Activated CD8-positive, alpha-beta memory T cell treated with anti-CD3 and anti-CD28 coated beads, Interleukin-2, amount 50 U/mL, for 24 hours (primary cell): ENCODE data around the gene TENM3.

Source experiments
- DNase-seq: peaks from one replicate; pipeline ENCODE4 v3.0.0-alpha.2; 2020; ENCODE audit errors: extremely low read depth

The TENM3 gene

DNA sequence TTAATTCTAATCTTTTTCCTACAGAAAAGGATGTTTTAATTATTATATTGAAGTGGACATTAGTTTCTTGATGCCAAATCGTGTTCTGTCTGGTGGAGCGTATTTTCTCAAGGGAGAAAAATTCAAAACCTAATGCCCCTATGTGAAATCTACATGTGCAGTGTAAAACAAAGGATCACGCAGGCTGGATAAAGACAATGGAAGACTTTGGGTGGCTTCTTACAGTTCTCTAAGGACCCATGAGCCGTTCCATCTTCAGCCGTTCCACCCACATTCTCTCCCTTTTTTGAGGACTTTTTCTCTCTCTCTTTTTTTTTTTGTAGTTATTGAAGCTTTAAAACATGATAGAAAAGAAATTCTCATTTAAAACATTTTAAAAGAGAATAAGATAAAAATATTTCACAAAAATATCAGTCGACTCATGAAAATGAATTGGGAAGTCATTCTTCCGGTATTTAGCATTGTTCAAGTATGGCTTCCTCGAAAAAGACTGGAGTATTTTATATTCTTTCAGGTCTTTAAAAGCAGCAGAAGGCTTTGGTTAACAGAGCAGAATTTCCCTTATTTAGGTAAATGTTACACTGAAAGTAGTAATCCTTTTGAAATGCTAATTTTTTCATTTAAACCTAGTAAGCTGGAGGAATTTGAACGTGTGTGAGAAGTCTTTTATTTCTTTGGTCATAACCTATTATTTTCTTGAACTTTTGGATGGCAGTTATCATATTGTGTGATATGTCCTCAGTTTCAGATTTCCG lies 11.0 kb downstream of the TENM3 start:
- DNase-seq, result no peak

DNA sequence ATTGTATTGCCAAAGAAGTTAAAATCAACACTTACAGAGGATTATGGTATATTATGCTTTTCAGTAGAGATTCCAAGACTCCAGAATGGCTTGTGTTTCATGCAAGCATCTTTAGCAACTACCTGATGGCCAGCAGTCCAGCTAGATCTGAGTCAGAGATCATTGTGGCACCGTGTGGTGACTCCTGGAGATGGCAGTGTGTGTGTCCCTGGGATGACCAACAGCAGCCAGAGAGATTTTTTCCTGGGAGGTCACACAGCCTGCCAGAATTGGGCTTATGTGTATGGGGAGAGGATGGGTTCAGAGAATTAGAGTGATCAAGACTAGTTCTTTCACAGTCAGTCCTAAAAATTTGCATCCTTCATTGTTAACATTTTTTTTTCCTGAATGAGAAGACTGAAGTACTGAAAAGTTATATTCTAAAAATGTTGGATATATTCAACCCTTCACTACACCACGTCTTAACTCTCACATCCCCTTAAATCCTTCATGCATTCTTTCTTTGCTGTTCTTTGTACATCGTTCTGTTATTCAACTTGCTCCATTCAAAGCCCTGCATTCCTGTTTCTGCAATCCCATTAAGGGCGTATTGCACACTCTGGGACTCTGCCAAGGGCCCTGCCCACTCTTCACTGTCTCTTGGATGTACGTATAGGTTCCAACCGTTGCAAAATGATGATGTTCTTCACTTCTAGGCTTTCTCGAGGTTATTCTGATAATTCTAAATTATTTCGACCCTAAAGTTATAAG lies 12.4 kb downstream of the TENM3 start:
- no peak for DNase-seq

DNA sequence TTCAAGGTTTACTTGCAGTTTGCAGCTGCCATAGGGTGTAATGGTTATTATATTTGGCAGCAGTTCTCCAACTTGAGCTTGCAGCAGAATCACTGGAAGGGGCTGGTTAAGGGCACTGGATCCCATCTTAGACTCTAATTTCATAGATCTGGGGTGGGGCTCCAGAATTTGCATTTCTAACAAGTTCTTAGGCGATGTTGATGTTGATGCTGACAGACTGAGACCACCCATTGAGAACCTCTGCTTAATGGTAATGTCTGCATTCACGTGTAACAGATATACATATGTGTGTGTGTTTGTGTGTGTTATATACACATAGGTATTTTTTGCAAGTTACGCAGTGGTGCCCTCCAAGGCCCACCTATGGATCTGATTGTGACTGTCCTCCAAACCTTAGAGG lies 13.8 kb downstream of the TENM3 start:
- no peak for DNase-seq

DNA sequence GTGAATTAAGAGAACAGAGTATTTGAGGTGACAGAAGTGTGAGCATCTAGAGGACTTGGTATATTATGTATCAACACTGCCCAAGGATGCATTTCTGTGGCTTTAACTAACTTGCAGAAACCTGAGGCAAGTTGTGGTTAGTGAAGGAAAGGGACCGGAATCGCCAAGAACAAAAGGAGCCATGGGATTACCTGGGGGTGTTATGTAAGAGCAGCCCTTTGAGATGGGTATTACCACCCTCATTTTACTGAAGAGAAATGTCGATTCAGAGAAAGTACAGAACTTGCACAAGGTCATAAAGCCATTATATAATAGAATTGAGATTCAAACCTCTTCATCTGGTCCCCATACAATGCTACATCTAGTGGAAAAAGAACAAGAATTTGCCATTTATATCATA lies 14.3 kb downstream of the TENM3 start:
- no peak for DNase-seq

DNA sequence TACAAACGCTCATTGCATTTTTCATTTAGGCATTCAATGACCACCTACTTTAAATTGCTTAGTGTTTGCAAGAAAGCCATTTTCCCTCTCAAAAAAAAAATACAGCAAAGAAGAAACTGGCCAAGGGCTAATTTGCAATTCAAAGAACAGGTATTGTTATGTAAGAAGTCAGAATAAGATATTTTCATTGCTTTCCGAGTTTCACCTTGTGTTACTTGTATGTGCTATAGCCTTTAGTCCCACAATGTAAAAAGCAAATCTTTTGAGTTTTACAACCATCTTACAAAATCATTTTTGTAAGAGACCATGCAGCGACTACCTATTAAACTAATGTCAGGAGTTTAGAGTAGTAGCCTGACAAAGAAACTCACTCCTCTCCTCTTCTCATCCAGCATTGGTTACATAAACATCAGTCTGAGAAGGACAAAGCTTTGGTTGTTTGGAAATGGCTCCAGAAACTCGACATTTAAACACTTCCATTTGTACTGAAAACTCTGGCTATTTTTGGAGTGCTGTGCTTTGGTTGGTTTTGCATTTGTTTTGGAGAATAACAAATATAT lies 15.3 kb downstream of the TENM3 start:
- DNase-seq, result no peak

DNA sequence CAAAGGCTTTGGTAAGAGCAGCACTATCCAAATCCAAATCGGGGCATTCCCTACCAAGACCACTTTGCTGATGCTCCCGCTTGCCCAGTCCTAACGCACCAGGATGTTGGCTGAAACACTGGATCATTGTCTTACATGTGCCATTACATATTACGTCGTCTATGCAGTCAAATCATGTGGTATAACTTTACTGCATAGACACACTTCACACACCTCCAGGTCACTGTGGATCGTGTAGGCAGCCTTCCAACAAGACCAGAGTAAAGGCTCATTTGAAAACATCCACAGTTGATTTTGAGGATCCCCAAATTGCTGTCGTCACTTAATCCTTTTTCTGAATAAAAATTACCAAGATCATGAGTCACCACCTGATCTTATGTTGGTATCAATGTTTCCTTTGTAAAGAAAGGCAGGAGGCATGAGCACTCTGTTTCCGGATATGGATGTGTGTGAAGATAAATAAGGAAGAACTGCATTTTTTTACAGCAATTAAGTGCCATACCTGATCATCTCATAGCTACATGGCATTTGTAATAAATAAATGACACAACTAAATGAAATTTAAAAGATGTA lies 18.5 kb downstream of the TENM3 start:
- no peak for DNase-seq

DNA sequence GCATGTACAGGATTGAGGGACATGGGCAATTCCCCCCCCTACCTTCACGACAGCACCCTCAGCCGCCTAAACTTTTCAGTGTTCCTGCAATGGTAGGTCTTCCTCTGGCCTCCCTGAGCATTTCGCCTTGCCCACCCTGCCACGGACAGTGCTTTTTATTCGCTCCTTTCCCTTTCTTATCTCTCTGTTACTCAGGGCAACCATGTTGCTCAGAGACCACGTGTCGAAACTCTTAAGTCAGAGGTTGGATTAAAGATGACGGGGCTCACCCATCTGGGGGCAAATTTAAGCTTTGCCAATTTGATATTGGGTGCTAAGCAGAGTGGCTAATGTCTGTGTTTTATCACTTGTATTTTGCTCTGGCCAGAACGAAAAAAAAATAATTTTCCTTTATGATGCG lies 20.4 kb downstream of the TENM3 start:
- DNase-seq, result no peak

DNA sequence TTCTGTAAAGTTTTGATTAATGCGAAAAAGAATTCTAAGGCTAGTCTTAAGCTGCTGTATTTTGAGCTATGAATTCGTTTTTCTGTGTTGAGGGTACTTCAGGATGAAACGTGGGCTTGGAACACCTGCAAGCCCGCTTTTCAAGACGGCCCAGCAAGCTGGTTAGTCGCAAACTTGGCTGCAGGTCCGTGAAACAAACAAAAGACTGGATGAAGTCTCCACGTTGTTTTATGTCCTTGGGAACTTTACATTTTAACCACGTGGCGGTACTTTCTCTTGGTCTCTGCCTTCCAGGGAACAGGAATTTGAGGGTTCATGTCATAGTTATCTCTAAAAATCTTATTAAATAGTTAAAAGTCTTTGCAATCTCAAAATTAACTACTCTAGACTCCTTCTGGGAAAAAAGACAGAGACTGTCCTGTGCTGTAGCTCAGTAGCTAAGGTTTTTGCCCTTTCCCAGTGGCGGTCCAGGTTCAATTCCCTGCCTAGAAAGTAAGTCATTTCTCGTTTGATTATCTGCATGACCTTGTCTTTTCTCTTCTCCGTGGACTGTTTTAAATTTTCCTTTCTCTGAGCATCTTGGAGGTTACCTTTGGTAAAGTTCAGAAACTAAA lies 21.0 kb downstream of the TENM3 start:
- no peak for DNase-seq

DNA sequence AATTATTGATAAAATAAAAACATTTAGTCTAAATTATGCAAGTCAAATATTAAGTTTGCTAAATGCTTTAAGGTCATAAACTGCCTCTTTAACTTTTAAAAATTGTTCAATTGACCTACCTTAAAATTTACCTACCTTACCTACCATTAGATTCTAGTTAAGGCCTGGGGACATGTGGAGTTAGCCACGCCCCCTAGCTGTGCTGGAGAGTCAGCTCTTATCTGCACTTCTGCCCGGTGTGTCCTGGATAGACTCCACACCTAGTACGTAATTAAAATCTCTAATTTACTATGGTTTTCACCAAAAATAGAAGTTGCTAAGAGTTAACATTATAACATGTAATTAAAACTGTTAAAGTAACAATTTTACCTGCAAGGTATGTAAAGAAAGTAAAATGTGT lies 22.7 kb downstream of the TENM3 start:
- no peak for DNase-seq

DNA sequence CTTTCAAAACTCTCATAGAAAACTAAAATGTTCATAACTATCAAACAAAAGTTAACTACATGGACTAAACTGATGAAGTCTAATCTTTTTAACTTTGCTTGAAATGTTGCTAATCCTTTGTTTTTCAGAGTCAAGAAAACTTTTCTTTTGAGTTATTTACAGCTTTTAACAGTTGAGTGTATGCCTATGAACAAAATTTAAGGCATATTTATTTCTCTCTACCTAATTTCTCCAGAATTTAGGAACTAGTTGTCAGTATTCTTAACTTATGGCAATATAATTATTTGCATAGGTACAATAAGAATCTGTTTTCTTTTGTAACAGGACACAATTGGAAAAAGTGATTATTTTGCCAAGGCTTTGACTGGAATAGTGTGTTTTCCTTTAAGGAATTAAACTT lies 23.8 kb downstream of the TENM3 start:
- no peak for DNase-seq

DNA sequence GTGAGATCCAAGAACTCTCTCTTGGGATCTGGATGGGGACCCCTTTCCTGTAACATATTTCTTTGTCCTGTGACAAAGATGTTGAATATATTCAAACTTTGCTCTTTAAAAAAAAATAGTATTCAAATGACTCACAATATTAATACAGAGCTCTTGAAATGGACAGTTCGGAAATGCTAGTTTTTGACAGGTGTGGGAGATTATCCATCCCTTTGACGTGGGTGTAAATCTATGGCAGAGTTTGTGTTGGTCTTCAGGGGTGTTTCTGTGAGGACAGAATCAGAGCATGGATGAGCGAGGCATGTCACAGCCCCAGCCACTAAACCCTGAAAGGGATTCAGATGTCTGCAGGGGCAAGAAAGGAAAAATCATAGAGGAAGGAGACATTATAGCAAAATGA lies 25.8 kb downstream of the TENM3 start:
- DNase-seq, result no peak

DNA sequence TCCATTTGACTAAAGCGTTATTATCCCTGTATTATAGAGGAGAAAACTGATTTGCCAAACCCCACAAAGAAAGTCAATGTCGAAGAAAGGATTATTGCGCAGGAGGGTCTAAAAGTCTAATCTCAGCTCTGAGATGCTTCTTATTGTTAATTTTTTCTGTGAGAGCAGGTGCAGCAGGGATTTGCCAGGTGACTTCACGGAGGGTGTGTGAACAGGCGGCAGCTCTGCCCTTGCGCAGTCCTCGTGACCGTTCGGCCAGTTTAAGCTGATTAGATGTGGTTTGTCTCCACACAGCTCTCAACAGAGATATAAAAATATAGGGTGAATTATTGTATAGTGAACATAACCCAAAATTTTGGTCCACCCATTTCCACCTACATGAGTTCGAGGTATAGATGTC lies 28.5 kb downstream of the TENM3 start:
- no peak for DNase-seq

DNA sequence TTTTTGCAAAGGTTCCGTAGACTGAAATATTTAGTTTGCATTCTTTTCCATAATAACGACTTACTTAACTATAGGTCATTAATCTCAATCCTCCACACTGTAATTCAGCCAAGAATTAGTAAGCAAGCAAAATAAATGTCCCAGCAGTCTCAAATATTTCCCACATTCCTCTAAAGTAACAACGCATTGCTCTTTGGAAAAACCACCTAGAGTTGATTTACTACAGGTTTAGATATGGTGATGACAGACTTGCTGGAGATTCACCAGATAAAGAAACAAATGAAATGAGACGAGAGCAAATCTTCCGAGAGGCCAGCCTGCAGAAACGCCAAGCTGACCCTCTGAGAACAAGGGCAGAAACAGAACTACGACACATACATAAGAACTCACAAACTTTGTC lies 28.9 kb downstream of the TENM3 start:
- no peak for DNase-seq

DNA sequence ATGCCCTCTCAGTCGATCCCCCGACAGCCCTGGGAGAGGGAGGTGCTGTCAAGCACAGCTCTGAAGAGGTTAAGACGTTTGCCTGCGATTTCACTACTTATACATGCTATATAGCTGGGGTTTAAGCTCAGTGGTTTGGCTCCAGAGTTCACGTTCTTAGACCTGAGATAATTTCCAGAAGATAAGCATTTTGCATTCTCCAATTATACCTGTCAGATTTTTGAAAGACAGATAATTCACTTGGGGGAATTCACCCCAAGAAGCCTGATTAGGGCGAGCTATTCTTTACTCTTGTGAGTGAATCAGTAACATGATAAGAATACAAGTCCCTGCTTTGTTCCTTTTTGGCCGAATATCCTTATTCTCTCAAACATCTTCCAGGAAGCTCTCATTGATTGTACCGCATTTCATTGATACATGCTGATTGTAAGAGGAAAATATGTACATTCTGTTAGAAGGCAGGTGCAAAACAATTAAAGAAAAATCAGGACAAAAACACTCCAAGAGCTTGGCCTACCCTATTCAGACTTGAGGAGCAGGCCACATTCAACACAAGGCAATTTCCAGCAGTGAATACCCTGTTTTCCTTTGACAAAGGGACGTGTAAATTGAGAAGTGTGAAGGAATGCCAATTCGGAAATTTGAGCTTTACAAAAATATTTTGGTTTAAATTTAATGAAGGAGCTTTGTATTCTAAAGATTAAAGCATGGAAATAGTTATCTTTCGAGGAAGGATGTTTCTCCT lies 30.2 kb downstream of the TENM3 start:
- no peak for DNase-seq

DNA sequence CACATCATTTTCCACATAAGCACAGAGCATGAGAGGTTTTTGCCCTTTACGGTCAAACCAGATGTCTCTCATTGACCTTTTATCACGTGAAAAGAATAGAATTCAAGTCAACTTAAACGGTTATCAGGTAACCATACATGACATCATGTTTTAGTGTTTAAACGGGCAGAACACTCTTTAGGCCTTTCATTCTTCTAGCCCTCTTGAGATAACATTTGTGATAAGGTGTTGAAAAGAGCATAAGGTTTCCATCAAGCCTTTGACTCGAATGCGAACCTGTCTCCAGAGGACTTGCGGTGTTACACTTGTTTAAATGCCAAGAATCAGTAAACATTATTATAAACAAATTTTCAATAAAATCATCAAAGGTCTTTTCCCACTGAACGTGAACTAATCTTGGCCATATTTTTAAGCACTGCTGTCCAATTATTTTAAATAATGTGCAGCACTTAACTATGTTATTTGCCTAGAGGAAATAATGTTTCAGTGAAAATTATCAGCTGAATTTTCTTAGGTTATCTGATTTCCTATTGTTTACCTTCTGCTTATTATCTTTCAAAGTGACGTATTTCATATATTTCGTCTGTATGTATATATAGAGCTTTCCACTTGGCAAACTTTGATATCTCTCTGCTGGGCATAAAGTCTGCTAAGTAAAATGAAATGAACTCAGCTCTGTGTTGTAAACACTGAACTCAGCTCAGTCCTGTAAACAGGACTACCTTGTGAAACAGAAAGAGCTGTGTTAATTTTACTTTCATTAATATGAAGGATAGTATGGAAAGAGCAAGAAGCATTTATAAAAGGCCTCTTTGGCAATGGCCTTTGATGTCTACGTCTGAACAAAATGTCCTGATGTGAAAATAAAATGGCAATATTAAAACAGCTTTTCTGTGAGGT lies 33.3 kb downstream of the TENM3 start:
- DNase-seq, result no peak

DNA sequence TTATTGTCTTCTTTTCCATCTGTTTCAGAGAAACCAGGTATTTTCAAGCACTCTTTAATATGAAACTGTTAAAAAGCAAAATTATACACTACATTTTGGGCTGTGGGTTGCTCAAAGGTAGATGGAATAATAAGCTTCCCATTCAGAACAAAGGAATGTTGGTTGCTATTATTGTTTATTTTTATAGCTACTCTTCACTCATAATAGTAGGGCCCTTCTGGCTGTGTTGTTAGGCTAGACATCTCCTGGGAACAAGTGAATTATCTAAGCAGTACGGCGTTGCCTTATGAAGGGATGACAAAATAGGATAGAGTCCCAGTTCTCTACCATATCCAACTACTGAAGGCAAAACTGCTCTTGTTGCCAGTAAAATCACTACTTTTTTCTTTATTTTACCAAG lies 34.2 kb downstream of the TENM3 start:
- no peak for DNase-seq

DNA sequence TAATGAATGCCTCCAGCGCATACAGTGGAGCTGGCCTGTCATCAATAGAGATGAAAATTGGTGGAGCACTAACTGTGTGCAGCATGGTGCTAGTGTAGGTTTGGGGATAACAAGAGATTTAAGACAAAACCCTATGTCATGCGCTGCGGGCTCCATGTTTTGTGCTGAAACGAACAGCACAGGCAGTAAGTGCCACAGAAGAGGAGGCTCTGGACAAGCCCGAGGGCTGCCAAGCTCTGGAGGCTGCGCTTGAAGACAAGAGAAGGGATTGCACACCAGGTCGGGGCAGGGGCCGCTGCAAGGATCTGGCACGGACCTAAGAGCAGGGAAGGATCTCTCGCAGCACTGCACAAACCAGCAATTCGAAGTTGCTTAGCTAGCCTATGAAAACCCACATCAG lies 35.5 kb downstream of the TENM3 start:
- DNase-seq, result no peak

DNA sequence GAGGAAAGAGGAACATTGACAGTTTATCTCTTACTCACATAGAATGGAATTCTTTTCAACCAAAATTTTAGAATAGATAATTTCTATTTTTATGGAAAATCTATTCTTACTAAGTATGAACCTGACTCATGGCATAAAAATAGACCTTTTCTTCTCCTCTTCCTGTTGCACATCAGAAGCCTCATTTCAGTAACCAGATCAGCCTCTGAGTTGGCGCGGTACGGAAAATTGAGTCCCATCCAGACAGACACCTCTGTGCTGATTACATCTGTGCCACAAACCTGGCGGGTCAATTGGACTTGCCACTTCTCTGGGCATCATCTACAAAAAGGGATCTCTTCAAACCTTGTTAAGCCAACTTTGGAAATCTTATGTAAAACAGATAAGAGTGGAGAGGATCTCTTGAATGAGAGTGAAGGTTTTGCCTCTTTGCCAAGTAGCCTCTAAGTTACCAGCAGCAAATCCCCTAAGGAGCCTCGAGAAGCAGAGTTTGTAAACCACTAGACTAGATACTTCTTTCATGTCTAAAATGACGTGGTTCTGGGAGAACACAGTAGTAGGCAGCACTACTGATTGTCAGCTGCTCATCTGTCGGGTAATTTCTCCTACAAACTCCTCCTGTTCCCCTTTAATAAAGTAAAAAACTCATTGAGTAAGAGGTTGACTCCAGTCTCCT lies 37.4 kb downstream of the TENM3 start:
- DNase-seq, result no peak

DNA sequence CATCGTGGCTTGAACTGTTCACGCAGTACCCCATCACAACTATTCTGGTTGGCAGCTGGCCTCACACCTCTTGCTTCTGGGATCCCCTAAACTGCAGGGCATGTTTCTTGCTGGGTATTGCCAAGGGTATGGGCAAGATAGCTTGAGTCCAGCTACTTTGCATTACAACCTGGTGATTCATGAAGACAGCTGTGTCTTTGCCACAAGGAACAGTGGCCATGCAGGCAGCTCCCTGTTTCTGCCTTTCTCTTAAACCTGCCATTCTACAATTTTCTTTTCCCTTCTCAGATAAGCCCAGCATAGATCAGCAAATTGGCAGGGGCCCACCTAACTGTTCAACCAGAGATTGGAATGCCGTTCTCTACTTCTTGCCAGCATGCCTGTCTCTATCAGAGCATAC lies 42.8 kb downstream of the TENM3 start:
- no peak for DNase-seq

DNA sequence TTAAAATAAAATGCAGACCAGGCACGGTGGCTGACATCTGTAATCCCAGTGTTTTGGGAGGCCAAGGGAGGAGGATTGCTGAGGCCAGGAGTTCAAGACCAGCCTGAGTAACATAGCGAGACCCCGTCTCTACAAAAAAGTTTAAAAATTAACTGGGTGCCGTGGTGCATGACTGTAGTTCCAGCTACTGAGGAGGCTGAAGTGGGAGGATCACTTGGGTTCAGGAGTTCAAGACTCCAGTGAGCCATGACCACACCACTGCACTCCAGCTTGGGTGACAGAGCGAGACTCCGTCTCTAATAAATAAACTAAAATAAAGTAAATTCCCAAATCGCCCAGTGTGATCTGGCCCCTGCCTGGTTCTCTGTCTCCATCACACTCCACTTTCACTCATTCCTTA lies 43.7 kb downstream of the TENM3 start:
- no peak for DNase-seq
